GM18505 (cell line): ENCODE data around the gene RECK.

Experiments used
- ATAC-seq: cut with Tn5 transposase; IDR thresholded peaks from one replicate; pipeline ENCODE4 v1.9.1; 2021; ENCODE audit not compliant: unreplicated experiment
- POLR2A ChIP-seq: IDR thresholded peaks from 4 replicates; pipeline ENCODE4 v1.6.1; 2011; ENCODE audit warnings: borderline replicate concordance; ENCODE audit not compliant: insufficient read depth, insufficient read length; ENCODE audit errors: extremely low read depth

Gene RECK

GRCh38 chr9:36008774-36009300 is 27.9 kb upstream of the RECK start:
- peak; percentile 61 for ATAC-seq
- no peak for TF ChIP-seq POLR2A

DNA sequence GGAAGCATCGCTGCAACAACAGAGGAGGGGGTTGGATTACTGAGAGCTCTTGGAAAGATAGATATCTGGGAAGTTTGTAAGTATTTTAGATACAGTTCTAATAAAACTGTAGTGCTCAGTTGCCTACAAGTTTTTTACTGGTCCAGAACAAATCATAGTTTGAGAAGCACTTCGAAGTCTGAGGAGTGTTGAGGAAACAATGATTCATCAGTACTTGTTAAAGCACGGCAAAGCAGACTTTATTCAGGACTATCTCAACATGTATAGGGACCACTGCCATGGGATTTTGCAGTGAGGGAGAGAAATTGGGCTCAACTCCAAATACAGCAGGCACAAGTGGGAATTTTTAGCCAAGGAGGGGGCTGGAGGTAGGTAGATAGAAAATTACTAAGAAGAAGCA is 25.3 kb upstream of the RECK start:
- no peak for ATAC-seq
- TF ChIP-seq POLR2A: no peak

DNA sequence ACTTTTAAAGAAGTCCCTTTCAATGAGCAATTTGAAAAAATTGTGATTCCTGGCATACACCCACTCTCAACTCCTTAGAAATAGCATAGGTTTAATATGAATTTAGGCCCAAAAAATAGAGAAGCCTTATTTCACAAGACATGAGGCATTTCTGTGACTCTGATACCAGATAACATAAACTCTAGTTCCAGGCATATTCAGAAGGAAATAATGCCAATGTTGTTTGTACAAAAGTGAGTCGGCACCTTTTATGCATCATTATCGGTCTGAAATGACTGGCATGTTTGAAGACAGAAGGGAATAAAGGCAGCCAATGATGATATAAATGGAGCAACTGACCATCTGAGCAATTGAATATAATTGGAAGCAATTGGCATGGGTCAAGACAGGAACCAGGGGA is 19.4 kb upstream of the RECK start:
- TF ChIP-seq POLR2A: no peak
- no peak for ATAC-seq

GRCh38 chr9:36018129-36018528 is 18.6 kb upstream of the RECK start:
- TF ChIP-seq POLR2A: no peak
- no peak for ATAC-seq

DNA sequence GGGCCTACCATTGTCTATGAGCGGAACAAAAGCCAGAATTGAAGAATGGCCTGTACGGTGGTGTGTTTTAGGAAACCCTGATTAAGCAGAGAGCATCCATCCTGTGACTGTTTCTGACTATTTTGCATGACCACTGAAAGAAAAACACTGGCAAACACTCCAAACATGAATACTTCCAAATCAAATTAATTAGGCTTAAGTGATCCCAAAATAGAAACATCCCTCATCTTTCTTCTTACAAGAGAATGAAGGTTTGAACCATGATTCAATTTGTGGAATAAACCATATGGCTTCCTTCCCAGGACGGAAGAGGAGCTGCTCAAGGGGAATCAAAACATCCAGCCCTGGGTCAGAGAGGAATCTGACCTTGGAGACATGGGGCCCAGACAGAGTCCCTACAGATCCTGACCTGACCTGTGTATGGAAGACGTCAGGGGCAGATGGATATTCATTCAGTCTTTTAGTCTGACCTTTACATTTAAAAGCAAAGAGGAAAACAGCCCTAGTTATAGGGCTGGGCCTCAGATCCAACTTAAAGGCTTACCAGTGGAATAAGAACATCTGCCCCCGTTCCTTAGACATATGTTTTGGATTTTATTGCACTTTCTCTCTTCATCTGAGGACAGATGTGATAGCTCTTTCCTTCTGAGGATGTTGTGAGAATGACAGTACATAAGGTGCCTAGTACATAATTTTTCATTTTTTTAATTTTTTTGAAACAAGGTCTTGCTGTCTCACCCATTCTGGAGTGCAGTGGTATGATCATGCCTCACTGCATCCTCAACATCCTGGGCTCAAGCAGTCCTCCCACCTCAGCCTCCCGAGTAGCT is 17.6 kb upstream of the RECK start:
- ATAC-seq: no peak
- TF ChIP-seq POLR2A: no peak

- no peak for TF ChIP-seq POLR2A
- ATAC-seq: no peak
Observed at GRCh38 chr9:36021968-36022367, 14.7 kb upstream of the RECK start.

DNA sequence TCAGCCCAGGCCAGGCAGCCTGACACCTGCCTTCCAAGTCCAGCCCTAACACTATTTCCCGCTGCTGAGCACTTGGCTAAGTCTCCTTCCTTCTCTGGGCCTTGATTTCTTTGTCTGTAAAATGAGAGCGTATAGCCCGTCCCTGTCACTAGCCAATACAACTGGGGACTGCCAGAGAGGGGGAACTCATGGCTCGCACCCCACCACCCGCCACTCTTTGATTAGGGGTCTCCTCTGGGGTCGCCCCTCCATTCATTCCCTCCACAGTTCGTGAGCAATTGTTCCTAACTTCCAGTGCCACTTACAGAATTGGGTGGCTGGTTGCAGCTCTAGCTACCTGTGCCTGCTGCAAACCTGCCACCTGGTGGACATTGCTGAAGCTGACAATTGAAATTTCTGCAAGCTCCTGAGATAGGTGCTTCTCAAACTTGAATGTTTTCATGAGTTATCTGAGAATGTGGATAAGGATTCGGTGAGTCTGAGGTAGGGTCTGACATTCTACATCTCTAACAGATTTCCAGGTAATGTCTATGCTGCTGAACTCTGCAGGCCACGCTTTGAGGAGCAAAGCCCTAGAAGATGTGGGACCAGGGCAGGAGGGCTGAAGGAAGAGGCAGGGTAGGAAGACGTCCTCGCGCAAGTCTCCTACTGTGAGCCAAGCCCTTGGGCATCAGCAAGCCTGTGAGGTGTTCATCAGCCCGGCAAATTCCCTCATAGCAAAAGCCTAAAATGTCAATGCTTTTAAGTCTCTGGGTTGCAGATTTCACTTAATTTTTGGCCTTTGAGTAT is 13.3 kb upstream of the RECK start:
- no peak for TF ChIP-seq POLR2A
- ATAC-seq: no peak

GRCh38 chr9:36025746-36026145 is 11.0 kb upstream of the RECK start:
- TF ChIP-seq POLR2A: no peak
- no peak for ATAC-seq

DNA sequence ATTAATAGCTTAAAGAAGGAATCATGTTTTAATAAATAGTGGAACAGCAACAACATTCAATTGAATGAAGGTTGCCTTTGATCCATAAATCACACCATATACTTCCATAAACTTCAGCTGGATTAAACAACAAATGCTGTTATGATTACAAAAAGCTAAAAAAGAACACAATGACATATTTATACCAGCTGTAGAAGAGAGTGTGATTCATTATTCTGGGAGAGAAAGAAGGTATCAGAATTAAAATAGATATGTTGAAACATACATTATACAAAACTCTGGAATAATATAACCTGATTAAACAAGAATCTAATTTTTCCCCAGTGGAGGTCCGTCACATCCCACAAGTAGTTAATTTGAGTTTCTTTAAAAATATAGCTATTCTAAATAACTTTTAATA is 7.5 kb upstream of the RECK start:
- no peak for ATAC-seq
- TF ChIP-seq POLR2A: no peak

- TF ChIP-seq POLR2A: no peak
- no peak for ATAC-seq
Observed at GRCh38 chr9:36029765-36030528, 6.8 kb upstream of the RECK start.

DNA sequence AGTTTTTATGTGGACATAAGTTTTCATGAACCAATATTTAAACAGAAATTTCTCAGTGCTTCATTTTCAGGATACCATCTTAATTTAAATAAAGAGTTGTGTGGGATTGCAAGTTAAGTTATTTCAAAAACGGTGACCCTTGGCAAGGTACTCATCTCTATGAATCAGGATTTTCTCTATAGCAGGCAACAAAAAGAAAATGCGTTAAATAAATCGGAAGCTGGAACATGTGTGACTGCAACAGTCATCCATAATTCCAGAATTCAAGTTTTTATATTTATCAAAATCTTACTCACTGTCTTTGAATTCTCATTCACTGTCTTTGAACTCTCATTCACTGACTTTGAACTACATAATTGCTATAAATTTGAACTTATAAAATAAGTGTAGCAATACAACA is 5.8 kb upstream of the RECK start:
- ATAC-seq: no peak
- no peak for TF ChIP-seq POLR2A

DNA sequence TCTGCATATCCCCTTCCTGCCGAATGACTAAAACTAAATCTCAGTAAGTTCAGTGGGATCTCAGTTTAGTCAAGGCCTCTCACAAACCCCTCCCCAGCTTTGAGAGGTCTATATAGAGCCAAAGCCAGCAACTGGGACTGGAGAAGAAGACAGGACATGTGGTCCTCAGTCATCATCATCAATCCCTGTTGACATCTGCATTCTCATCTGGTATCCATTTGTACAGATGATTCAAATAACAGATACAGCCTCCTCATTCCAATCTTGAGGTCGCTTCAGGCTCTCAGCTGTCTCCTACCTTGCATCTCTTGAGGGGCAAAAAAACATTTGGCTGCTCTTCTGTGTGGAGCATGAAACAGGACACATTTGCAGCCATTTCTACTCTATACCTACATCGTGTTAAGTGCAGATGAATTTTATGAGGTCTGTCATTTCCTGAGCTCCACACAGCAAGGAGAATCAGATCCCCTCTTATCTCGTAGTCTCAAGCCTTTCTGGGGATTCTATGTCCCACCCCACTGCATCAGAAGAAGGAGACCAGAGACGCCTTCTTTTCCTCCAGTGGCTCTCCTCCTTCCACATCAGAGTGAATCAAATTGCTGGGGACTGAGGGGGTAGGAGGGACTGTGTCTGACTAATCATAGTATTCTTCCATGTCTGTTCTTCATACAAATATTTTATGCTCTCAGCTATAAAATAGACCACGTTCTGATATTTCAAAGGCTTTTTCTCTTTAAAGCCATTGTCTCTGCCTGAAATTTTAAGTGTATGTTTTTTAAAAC is 4.7 kb upstream of the RECK start:
- ATAC-seq: no peak
- no peak for TF ChIP-seq POLR2A

DNA sequence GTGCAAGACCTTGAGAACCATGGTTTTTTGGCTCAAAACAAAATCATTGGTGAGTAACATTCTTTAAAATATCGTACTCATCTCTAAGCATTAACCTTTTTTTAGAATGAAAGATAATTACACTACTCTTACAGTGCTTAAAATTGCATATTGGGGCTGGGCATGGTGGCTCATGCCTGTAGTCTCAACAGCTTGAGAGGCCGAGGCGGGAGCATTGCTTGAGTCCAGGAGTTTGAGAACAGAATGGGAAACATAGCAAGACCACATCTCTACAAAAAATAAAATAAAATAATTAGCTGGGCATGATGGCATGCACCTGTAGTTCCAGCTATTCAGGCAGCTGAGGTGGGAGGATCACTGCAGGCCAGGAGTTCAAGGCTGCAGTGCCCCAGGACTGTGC is 2.9 kb upstream of the RECK start:
- ATAC-seq: no peak
- TF ChIP-seq POLR2A: no peak

DNA sequence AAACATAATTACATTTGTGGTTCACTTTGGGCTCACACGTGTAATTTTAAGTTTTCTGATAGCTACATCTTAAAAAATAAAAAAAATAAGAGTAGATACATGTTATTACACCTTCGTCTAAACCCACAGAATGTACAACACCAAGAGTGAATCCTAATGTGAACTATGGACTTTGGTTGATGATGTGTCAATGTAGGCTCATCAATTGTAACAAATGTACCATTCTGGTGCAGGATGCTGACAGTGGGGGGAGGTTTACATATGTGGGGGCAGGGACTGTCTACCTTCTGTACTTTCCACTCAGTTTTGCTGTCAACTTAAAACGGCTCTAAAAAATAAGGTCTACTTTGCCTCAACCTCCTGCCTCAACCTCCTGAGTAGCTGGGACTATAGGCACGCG is 2.5 kb upstream of the RECK start:
- no peak for TF ChIP-seq POLR2A
- no peak for ATAC-seq
